Spleen (tissue), 11 donors: ENCODE measurements around the gene CALN1. TPM values are rescaled to one million over a fixed set of nuclear protein-coding genes. Genes with fewer than 3 reads are reported as not detected.

Source experiments
- DNase-seq: peaks from one replicate; pipeline ENCODE4 v3.0.0-alpha.2; 2020
- H3K27ac ChIP-seq, 8 donors: fragments of 200-600 bp; sonication (generic) in 7 of 8; 1 replicate in 4 of 8; 2 replicates in 4 of 8; pipeline versions ENCODE4 v1.5.0 to v1.8.0; 2016 to 2021; ENCODE audit warnings: inconsistent platforms in 4 of 8, mild to moderate bottlenecking in 4 of 8, moderate library complexity in 1 of 8
- H3K27me3 ChIP-seq, 7 donors: fragments of 200-600 bp; sonication (generic) in 6 of 7; replicated peaks in 1 of 7; 1 replicate in 4 of 7; 2 replicates in 3 of 7; pipeline versions ENCODE4 v1.5.0 to v1.8.0; 2016 to 2021; ENCODE audit warnings: inconsistent platforms in 3 of 7, mild to moderate bottlenecking in 1 of 7
- H3K36me3 ChIP-seq, 6 donors: fragments of 200-600 bp; sonication (generic) in 5 of 6; 1 replicate in 4 of 6; 2 replicates in 2 of 6; pipeline versions ENCODE4 v1.5.0 to v1.8.0; 2016 to 2021; ENCODE audit warnings: inconsistent platforms in 2 of 6
- H3K4me1 ChIP-seq, 6 donors: fragments of 200-600 bp; sonication (generic) in 5 of 6; 1 replicate in 3 of 6; 2 replicates in 3 of 6; pipeline versions ENCODE4 v1.5.0 to v1.8.0; 2016 to 2021; ENCODE audit warnings: inconsistent platforms in 3 of 6
- H3K4me3 ChIP-seq, 8 donors: fragments of 200-600 bp; sonication (generic) in 7 of 8; 1 replicate in 4 of 8; 2 replicates in 4 of 8; pipeline versions ENCODE4 v1.5.0 to v1.8.0; 2016 to 2021; ENCODE audit warnings: inconsistent platforms in 4 of 8, mild to moderate bottlenecking in 4 of 8, moderate library complexity in 2 of 8
- H3K9me3 ChIP-seq, 8 donors: fragments of 200-600 bp; sonication (generic) in 7 of 8; 1 replicate in 4 of 8; 2 replicates in 4 of 8; pipeline versions ENCODE4 v1.5.0 to v1.8.0; 2016 to 2021; ENCODE audit warnings: inconsistent platforms in 4 of 8
- POLR2A ChIP-seq, 3 donors: fragments of 450-650 bp; IDR thresholded peaks; one replicate each; pipeline ENCODE4 v1.5.1; 2017; ENCODE audit warnings: antibody characterized with exemption in 3 of 3, mild to moderate bottlenecking in 1 of 3
- POLR2AphosphoS5 ChIP-seq, 3 donors: sonication (generic); formaldehyde crosslinking; IDR thresholded peaks; one replicate each; pipeline ENCODE4 v1.5.1; 2017; ENCODE audit warnings: antibody characterized with exemption in 3 of 3
- WGBS, 5 donors: extraction: QIAGEN DNeasy Blood & Tissue Kit in 3 of 5; methylation state at CpG; one replicate each; pipeline versions ENCODE4 v1.1.5 to v1.1.7; 2013 to 2018; 5-methylcytosine and 5-hydroxymethylcytosine counted together
- intact Hi-C: fragments of 100-400 bp; cut with DNase I; formaldehyde crosslinking; loops from one replicate; pipeline ENCODE4 v1.15.0; 2023; ENCODE audit warnings: low total_unique reads
- polyA plus RNA-seq, 3 donors: library from polyadenylated mRNA; stranded (reverse); fragments of 200-250 nt; gene quantifications; one replicate each; pipeline ENCODE4 v1.2.1, GENCODE V29; 2013
- total RNA-seq, 7 donors: library from RNA; depleted of rRNA in 3 of 7; stranded (reverse); fragments of >200 nt in 3 of 7; fragmentation: NEBNext Ultra II Directional in 4 of 7; extraction: Animal tissue kit (Norgen Biotek cat#: 25700) in 4 of 7; gene quantifications; one replicate each; pipeline versions ENCODE4 v1.1.0 to v1.2.1, GENCODE V29; 2016 to 2021
- TF ChIP-seq, protein P1 (sequence below), 11 experiments: fragments of 200-600 bp in 7 of 11; fragments of 450-650 bp in 4 of 11; sonication (generic) in 4 of 11; IDR thresholded peaks in 8 of 11; conservative IDR thresholded peaks in 3 of 11; 1 replicate in 7 of 11; 2 replicates in 4 of 11; pipeline versions ENCODE4 v1.4.0 to v1.8.0; 2016 to 2021; ENCODE audit warnings: antibody characterized with exemption in 11 of 11, inconsistent platforms in 4 of 11, mild to moderate bottlenecking in 1 of 11
- donor health status: healthy with polysubstance abuse.
- donor health status: DM: no; HTN: no; CAD: no; lungs with moderate emphysema.
- donor health status: DM: no; HTN: no; CAD: no.
- donor health status: Bipolar disorder and iron deficiency.
- donor health status: healthy.
- donor health status: DM: no; HTN: no; CAD: no.
- donor health status: DM: yes; HTN: yes; CAD: no.

The CALN1 gene
- total and polyA plus RNA-seq, 10 donors: under 0.01 to 0.19 (median 0.03) TPM; not detected in 7

DNA sequence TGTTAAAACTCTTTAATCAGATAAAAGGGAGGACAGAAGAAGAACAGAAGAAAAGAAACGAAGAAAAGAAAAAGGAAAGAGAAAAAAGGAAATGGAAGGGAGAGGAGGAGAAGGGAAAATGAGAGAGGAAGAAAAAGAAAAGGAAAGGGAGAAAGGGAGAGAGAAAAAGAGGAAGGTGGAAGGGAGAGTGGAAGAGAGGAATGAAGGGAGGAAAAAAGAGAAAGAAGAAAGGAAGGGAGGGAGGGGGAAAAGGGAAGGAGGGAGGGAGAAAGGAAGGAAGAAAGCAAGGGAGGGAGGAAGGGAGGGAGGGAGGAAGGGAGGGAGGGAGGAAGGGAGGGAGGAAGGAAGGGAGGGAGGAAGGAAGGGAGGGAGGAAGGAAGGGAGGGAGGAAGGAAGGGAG is 305.7 kb downstream of the CALN1 start:
- Histone ChIP-seq H3K36me3 (no peaks in the 10 kb centered on the region), H3K27ac (no peak overlapping the region), H3K4me3 (no peak overlapping the region), H3K9me3 (peaks cover 0 to 45% (median 29%) of the 10 kb centered on the region in 8 donors), H3K27me3 (no peaks in the 10 kb centered on the region), H3K4me1 (no peaks in the 10 kb centered on the region)
- TF ChIP-seq POLR2AphosphoS5 (IDR thresholded peaks at IDR 0.05) (no peak), POLR2A (IDR thresholded peaks at IDR 0.05) (no peak)
- TF ChIP-seq, protein P1, sequence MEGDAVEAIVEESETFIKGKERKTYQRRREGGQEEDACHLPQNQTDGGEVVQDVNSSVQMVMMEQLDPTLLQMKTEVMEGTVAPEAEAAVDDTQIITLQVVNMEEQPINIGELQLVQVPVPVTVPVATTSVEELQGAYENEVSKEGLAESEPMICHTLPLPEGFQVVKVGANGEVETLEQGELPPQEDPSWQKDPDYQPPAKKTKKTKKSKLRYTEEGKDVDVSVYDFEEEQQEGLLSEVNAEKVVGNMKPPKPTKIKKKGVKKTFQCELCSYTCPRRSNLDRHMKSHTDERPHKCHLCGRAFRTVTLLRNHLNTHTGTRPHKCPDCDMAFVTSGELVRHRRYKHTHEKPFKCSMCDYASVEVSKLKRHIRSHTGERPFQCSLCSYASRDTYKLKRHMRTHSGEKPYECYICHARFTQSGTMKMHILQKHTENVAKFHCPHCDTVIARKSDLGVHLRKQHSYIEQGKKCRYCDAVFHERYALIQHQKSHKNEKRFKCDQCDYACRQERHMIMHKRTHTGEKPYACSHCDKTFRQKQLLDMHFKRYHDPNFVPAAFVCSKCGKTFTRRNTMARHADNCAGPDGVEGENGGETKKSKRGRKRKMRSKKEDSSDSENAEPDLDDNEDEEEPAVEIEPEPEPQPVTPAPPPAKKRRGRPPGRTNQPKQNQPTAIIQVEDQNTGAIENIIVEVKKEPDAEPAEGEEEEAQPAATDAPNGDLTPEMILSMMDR (IDR thresholded peaks at IDR 0.05 in 8 of 11, conservative IDR thresholded peaks at IDR 0.05 in 3 of 11): no peak
- intact Hi-C loops: no loop called here
- no peak for DNase-seq
- WGBS, 5 donors: 60 to 77% (median 76%) methylated on average over 1 of the region's 1 CpG

DNA sequence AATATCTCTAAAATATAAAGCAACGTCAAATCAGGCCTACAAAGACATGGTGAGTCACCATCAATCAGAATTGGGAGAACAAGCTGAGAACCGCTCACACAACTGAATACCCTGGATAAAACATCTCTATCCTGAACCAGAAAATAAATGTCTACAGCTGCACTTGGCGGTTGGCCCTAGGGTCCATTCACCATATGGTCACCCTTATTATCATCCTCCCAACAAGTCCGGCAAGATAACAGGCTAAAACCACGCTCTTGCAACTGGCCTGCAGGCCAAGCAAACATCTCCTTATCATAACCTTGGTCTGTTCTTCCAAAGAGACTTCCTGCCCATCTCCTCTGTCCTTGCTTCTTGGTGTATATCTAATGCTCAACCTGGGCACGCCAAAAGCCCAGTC is 310.7 kb downstream of the CALN1 start:
- 69 to 86% (median 80%) methylated on average over 6 of the region's 6 CpGs for WGBS, 5 donors
- Histone ChIP-seq H3K27ac (no peak overlapping the region), H3K9me3 (peaks cover 0 to 8% (median 0%) of the 10 kb centered on the region in 8 donors), H3K27me3 (no peaks in the 10 kb centered on the region), H3K4me1 (no peaks in the 10 kb centered on the region), H3K36me3 (no peaks in the 10 kb centered on the region), H3K4me3 (no peak overlapping the region)
- no peak for DNase-seq
- intact Hi-C loops: no loop called here
- TF ChIP-seq POLR2AphosphoS5 (IDR thresholded peaks at IDR 0.05) (no peak), POLR2A (IDR thresholded peaks at IDR 0.05) (no peak)
- TF ChIP-seq, protein P1 (IDR thresholded peaks at IDR 0.05 in 8 of 11, conservative IDR thresholded peaks at IDR 0.05 in 3 of 11): no peak

DNA sequence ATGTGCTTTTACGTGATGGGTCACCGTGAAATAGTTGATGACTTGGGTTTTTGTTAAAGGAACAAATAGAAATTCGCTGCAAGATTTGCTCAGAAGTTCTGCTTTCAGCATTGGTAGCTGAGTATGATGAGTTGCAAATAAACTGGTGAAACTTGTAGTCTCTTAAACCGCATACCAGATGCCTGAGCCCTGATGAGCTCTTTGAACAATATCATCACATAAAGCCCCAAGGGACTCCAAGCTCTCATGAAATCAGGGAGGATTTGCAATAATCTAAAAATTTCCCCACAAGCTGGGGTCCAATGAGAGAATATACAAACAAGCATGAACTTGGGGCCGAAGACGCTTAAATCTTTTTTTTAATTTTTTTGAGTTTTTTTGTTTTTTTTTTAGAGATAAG is 312.4 kb downstream of the CALN1 start:
- intact Hi-C loops: no loop called here
- Histone ChIP-seq H3K27ac (no peak overlapping the region), H3K27me3 (no peaks in the 10 kb centered on the region), H3K4me1 (no peaks in the 10 kb centered on the region), H3K9me3 (peaks cover 0 to 4% (median 0%) of the 10 kb centered on the region in 8 donors), H3K4me3 (no peak overlapping the region), H3K36me3 (no peaks in the 10 kb centered on the region)
- 79 to 85% (median 81%) methylated on average over 6 of the region's 6 CpGs for WGBS, 5 donors
- no peak for DNase-seq
- TF ChIP-seq, protein P1 (IDR thresholded peaks at IDR 0.05 in 8 of 11, conservative IDR thresholded peaks at IDR 0.05 in 3 of 11): no peak
- TF ChIP-seq POLR2A (IDR thresholded peaks at IDR 0.05): no peak
- TF ChIP-seq POLR2AphosphoS5 (IDR thresholded peaks at IDR 0.05): no peak

DNA sequence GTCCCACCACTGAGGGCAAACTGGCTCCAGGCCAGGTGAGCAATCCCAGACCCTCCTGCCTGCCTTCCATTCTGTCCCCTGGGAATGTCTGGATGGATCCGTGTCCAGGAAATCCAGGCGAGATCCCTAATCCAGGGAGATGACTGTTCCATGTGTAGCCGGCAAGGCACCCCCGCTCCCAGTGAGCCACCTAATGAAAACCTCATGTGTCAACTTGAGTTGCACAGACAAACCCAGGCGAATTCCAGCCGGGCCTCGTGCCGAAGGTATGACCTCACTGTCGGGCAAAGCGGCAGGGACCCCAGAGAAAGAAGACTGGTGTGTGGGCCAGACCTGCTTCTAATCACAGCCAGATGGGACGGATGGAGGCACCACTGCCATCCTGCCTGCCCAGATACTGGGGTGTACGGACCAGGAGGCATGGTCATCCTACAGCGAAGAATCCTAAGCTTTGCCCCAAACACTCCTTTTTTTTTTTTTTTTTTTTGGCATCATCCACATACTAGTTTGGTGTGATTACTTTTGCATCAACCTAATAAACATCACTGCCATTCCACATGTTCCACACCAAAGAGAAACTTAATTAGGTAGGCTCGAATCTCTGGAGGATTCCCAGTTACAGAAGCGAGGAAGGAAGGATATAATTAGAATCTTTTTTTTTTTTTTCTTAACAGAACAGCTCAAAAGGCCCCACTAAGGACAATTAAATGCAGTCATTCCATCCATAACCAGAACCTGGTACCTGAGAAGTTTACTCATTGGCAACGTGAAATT is 313.1 kb downstream of the CALN1 start:
- no peak for TF ChIP-seq POLR2AphosphoS5 (IDR thresholded peaks at IDR 0.05)
- no peak for TF ChIP-seq POLR2A (IDR thresholded peaks at IDR 0.05)
- TF ChIP-seq, protein P1 (IDR thresholded peaks at IDR 0.05 in 8 of 11, conservative IDR thresholded peaks at IDR 0.05 in 3 of 11): no peak
- DNase-seq: no peak
- WGBS, 5 donors: 85 to 86% (median 86%) methylated on average over 13 to 16 of the region's 16 CpGs
- Histone ChIP-seq H3K9me3 (peaks cover 0 to 4% (median 0%) of the 10 kb centered on the region in 8 donors), H3K4me3 (no peak overlapping the region), H3K36me3 (no peaks in the 10 kb centered on the region), H3K27me3 (no peaks in the 10 kb centered on the region), H3K4me1 (no peaks in the 10 kb centered on the region), H3K27ac (no peak overlapping the region)
- intact Hi-C loops: no loop called here
